C4-2B (cell line): ENCODE measurements around the gene AFMID.

Experiments used
- H3K27ac ChIP-seq: fragments of 450-650 bp; 2 replicates; pipeline ENCODE4 v1.5.1; 2017
- CTCF ChIP-seq: fragments of 450-650 bp; conservative IDR thresholded peaks from 2 replicates; pipeline ENCODE4 v1.5.1; 2017; ENCODE audit warnings: mild to moderate bottlenecking
- ZFX ChIP-seq: fragments of 450-650 bp; IDR thresholded peaks from 2 replicates; pipeline ENCODE4 v1.6.1; 2017

AFMID gene

GRCh38 chr17:78228176-78228575 lies 41.0 kb downstream of the AFMID start:
- no peak overlapping the region for H3K27ac ChIP-seq
- TF ChIP-seq CTCF (no peak), ZFX (no peak)

- no peak overlapping the region for H3K27ac ChIP-seq
- TF ChIP-seq CTCF = no peak
- TF ChIP-seq ZFX = no peak
Observed at GRCh38 chr17:78230252-78230962, 43.2 kb downstream of the AFMID start.

- H3K27ac ChIP-seq = no peak within 1 kb of the TSS
- TF ChIP-seq CTCF = no peak
- no peak for TF ChIP-seq ZFX
Observed at GRCh38 chr17:78230996-78231935, 44.1 kb downstream of the AFMID start, which contains the start of gene TMEM235. Gene TMEM235 (plus strand): TSS chr17:78231631. CDS start chr17:78232024, 393 bp downstream.

GRCh38 chr17:78231991-78232858 lies 45.1 kb downstream of the AFMID start:
- TF ChIP-seq ZFX (no peak), CTCF (no peak)
- H3K27ac ChIP-seq = no peak overlapping the region

GRCh38 chr17:78232859-78233173 lies 45.7 kb downstream of the AFMID start:
- TF ChIP-seq CTCF (no peak), ZFX (no peak)

GRCh38 chr17:78233678-78234077 lies 46.5 kb downstream of the AFMID start:
- TF ChIP-seq ZFX (no peak), CTCF (no peak)
- no peak overlapping the region for H3K27ac ChIP-seq

More at GRCh38 chr17:78232859-78233173, 45.7 kb downstream of the AFMID start:
- no peak overlapping the region for H3K27ac ChIP-seq
